ENCODE results near the gene ALDH3B2.
"Not testable (repeated sequence)": the region's sequence is repeated elsewhere in the genome, so short reads cannot be mapped to it uniquely, and the experiment has no call there.

ALDH3B2 gene

DNA sequence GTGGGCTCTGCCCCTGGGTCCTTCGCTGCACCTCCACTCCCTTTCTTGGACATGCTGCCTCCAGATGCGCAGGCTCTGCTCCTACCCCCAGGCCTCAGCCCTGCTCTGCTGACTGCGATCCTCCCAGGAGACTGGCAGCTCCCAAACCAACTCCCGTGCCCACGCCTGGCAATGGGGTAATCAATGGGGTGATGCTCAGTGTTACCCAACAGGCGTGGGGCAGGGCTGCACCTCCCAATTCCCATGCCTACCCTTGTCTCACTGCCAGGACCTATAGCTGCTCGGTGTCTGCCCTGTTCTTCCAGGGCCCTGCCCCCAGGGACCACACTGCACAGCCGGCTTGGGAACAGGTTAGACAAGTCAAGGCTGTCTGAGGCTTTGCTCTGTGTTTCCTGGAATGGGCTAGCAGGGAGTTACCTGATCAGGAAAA, at the start of gene ALDH3B2:
TSS of gene ALDH3B2 (minus strand) at position 182 of the 430 bp plus-strand sequence. CDS start 7,688 bp downstream, outside the sequence.
- DNase-seq (ENCODE audit: low spot score): no peak

DNA sequence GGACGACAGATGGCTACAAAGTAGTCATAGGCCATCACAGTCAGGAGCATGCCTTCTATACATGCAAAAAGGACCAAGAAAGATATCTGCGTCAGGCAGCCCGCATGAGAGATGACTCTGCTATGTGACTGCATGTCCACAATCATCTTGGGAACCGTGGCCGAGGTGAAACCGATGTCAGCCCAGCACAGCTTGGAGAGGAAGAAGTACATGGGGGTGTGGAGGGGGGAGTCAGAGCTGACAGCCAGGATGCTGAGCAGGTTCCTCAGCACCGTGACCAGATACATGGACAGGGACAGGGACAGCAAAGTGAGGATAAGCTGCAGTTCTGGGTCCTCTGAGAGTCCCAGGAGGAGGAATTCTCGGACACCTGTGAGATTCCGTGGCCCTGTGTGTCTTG, 48.6 kb upstream of the ALDH3B2 start:
- not testable (repeated sequence) for DNase-seq (ENCODE audit: low spot score)

DNA sequence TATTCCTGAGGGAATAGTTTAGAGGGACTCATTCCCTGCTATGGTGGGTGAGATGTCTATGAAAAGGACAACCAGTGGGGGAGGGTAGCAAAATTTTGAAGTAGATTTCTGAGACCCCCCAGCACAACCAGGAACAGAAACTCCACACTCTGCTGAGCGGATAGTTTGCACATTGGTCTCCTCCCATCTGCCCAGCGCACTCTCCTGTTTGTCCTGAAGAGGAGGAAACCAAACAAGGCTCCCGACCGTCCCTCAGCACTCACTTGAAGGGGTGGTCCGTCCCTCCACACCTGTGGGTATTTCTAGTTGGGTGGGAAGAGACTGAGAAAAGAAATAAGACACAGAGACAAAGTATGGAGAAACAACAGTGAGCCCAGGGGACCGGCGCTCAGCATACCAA, 41.8 kb upstream of the ALDH3B2 start:
- not testable (repeated sequence) for DNase-seq (ENCODE audit: low spot score)

DNA sequence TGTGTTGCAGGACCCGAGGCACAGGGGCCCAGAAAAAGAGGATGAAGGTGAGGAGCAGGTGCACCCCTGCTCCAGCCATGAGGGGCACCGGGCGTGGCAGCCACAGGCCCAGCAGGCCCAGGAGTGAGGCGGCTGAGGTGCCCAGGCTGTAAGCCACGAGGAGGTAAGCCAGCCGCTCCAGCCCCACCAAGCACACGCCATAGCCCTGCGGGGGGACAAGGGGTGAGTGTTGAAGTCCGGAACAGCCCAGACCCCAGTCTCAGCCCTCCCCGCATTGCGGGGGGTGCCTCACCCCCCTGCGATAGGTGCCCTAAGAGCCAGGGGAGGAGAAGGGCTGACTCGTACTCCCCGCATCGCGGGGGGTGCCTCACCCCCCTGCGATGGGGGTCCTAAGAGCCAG, 41.4 kb upstream of the ALDH3B2 start:
- DNase-seq (ENCODE audit: low spot score): not testable (repeated sequence)

- not testable (repeated sequence) for DNase-seq (ENCODE audit: low spot score)
These were observed 39.6 kb upstream of the ALDH3B2 start for GRCh38 chr11:67713892-67714509.

GRCh38 chr11:67711676-67712075, 37.3 kb upstream of the ALDH3B2 start:
- not testable (repeated sequence) for DNase-seq (ENCODE audit: low spot score)

DNA sequence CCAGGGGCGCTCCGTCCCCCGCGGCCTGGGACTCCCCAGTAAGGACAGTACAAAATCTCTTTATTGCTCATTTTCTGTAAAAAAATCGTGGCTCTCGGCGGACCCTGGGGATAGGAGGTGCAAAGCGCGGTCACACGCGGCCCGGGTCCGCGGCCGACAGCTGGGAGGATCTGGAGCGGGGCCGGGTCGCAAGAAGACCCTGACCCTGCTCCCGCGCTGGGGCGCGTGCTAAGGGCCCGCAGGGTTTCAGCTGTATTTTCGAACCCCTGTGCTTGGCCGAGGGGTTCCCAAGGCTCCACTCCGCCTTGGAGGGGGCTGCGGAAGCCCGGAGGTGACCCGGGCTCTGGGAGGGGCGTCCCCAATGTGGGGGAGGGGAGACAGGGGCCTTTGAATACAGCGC, 36.8 kb upstream of the ALDH3B2 start:
- DNase-seq (ENCODE audit: low spot score): not testable (repeated sequence)

- not testable (repeated sequence) for DNase-seq (ENCODE audit: low spot score)
These were observed 35.4 kb upstream of the ALDH3B2 start for GRCh38 chr11:67709806-67710205.

DNA sequence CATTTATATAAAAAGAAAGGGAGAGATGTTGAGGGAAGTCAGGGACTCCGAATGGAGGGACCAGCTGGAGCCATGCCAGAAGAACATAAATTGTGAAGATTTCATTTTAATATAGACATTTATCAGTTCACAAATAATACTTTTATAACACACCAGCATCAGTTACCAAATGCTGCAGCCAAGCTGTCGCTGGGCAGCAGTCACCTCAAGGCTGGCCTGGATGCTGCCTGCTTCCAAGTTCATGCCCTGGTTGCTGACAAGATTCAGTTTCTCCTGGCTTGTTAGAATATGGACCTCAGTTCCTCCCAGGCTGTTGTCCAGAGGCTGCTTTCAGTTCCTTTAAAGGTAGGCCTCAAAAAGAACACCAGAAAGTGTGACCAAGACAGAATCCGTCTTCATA, 30.8 kb upstream of the ALDH3B2 start:
- DNase-seq (ENCODE audit: low spot score): no peak

- DNase-seq (ENCODE audit: low spot score): no peak
These were observed 30.1 kb upstream of the ALDH3B2 start for GRCh38 chr11:67704524-67704923.

DNA sequence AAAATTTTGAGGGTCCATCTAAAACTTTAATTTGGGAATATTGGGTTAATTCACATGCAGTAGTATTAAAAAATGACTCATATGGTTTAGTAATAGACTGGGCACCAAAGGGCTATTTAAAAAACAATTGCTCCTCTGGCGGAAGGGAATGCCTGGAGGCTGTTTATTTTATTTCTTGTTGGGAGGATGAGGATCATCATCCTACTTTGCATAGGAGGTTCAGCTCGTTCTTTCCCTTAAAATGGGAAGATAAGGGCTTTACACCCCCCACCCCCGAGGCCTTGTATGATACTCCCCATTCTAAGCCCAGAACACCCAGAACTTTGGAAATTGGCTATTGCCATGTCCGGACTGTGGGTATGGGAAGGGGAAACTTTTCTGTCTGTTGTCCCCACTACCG, 29.3 kb upstream of the ALDH3B2 start:
- DNase-seq (ENCODE audit: low spot score): not testable (repeated sequence)

DNA sequence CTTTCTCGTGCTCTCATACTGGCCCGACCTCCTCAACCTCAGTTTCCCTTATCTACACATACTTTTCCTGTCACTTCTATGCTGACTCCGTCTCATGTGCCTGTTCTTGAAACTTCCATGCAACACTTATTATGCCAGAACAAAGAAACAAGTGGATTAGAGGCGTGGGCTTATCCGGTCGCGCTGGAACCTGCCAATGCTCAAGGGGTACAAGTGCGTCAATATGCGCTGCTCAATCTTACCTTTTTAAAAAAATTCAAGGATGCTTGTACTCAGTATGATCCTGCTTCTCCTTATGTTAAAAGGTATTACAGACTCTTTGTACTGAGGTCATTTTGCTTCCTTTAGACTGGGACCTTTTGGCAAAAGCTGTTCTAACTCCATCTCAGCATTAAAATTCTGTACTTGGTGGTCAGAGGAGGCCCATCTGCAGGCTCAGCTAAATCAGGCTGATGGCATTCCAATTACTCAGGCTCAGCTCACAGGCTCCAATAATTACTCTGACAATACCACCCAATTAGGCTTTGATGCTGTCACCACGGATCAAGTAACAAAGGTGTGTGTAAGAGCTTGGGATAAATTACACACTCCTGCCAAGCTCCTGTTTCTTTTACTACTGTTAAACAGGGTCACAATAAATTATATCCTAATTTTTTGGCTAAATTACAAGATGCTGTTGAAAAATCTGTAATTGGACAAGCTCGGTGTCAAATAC, 26.3 kb upstream of the ALDH3B2 start:
- no peak for DNase-seq (ENCODE audit: low spot score)

DNA sequence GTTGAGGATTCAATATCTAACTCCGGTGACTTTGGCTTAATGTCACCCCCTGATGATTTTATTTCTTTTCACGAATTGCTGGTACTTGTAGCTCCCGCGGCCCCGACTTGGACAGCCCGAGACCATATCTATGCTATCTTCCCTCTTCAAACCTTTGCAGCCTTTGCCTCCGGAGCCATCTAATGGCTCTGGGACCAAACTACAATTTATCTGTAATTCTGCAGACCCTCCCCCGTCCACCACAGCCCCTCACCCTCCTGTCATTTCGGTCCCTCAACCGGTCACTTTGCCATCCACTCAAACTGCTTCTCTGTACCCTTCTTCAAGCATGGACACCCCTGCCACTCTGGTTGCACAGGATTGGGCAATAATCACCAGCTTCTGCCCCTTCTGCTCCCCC, 25.7 kb upstream of the ALDH3B2 start:
- no peak for DNase-seq (ENCODE audit: low spot score)

GRCh38 chr11:67699521-67699920, 25.1 kb upstream of the ALDH3B2 start:
- DNase-seq (ENCODE audit: low spot score): no peak

GRCh38 chr11:67698247-67698646, 23.8 kb upstream of the ALDH3B2 start:
- DNase-seq (ENCODE audit: low spot score): no peak

DNA sequence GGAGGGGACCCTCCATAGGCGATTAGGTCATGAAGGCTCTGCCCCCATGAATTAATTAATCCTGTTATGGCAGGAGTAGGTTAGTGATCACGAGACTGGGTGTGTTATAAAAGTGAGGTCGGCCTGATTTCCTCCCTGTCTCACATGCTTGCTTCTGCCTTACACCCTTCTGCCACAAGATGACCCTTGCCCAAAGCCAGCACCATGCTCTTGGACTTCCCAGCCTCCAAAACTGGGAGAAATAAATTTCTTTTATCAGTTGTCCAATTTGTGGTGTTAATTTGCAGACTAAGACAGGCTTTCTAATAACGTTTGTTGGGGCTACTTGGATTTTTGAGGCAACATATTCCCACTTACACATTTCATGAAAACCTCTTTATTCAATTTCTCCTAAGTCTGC, 23.4 kb upstream of the ALDH3B2 start:
- DNase-seq (ENCODE audit: low spot score): no peak

DNA sequence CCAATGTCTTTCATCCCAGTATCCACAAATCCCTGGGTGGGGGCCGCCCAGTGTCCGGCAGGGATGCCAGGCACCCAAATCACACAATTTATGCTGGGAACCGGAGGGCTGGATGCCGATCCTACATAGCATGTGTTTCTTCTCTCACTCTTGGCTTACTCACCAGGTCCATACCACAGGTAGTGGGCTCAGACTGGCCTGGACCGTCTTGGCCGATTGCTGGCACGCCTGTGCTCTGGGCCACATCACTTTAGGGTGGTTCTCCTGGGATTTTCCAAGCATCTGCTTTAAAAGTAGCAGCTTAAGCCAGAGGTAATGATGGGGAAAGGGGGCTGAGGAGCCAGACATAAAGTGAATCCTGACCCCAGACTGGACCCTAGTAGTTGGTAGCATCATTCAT, 22.6 kb upstream of the ALDH3B2 start:
- no peak for DNase-seq (ENCODE audit: low spot score)

DNA sequence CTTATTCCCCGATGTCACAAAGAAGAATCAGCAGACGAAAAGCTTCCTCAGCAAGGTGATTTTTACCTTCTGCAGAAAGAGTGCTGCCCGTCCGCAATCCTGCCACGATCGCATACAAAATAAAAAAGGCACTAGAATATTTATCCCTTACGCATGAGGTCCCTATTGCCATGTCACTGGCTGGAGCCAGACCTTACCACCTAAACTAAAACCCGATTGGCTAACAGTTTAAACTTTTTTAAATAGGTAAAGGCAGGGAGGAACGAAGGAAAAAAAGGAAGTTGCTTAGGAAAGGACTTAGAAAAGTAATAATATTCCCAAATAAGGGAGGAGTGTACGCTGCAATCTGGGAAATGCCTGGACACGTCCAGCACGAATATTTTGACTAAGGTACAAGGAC, 21.2 kb upstream of the ALDH3B2 start:
- DNase-seq (ENCODE audit: low spot score): no peak

- DNase-seq (ENCODE audit: low spot score): no peak
These were observed 20.6 kb upstream of the ALDH3B2 start for GRCh38 chr11:67694875-67695555.

DNA sequence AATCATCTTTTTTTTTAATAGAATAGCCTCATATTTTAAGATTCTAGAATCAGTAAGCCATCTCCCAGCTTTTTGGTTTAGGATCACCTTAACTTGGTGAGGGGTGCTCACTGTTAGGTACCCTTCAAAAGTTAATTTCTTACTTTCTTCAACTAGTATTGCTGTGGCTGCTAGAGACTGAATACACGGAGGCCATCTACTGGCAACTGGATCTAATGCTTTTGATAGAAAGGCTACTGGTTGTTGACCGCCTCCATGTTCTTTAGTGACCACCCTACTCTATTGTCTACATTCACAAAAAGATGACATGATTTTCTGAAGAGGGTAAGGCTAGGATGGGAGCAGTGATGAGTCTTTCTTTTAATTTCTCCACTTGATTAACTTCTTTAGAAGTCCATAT, 16.7 kb upstream of the ALDH3B2 start:
- no peak for DNase-seq (ENCODE audit: low spot score)

DNA sequence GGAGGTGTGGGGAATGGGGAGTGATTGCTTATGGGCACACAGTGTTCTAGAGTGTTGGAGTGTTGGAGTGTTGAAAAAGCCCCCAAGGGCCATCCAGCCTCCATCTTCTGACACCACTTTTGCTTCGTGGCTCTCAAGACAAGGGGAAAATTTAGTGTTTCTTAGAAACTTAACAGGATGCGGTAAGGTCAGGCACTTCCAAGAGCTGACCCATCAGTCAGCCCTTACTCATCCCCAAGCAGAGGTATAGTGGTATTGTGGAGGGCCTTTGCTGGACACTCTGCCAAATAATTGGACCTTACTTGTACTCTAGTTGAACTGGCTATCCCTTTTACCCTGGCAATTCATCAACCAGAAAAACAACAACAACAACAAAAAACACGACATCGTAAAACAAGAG, 14.8 kb upstream of the ALDH3B2 start:
- DNase-seq (ENCODE audit: low spot score): no peak

- DNase-seq (ENCODE audit: low spot score): no peak
These were observed 13.6 kb upstream of the ALDH3B2 start for GRCh38 chr11:67687986-67688385.

Measured in AG08396 (cell line).